ENCODE measurements around the gene RAB9A.

Gene RAB9A

DNA sequence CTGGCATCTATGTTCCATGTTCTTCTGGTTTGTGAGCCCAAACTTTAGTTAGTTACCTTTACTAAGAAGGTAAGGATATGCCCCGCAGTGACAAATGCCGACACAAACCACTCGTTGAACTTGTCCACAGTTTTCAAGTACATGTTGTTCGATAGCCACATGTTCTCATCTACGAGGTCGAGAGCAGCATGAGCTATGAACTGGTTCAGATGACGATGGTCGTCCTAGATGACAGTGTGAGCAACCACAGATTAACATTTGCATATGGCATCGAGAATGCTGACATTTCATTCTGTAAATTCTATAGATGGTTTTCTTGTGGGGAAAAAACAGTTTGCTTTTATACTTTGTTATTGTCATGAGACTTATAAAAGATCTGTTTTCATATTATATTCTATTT lies 27.5 kb downstream of the RAB9A start:
- no peaks in the 10 kb centered on the region for H4K20me1 ChIP-seq (ENCODE audit: insufficient read depth, low read length)

GRCh38 chrX:13716905-13717304 lies 28.0 kb downstream of the RAB9A start:
- Histone ChIP-seq H3F3A (ENCODE audit: insufficient read depth, low read length) (no peaks in the 10 kb centered on the region), H3K27me3 (ENCODE audit: insufficient read depth, low read length) (no peaks in the 10 kb centered on the region), H3K9me2 (ENCODE audit: low read depth, low read length) (no peaks in the 10 kb centered on the region), H3K27ac (ENCODE audit: low read depth, low read length, poor library complexity, severe bottlenecking) (no peak overlapping the region), H3K9ac (ENCODE audit: low read length) (no peak overlapping the region), H4K20me1 (ENCODE audit: insufficient read depth, low read length) (no peaks in the 10 kb centered on the region), H3K4me2 (ENCODE audit: low read length) (no peak overlapping the region), H3K79me2 (ENCODE audit: insufficient read depth, low read length) (peaks cover 5% of the 10 kb centered on the region; the same call in 1 of the 2 replicates), H3K36me3 (ENCODE audit: insufficient read depth, low read length) (peaks cover 76% of the 10 kb centered on the region), H3K9me3 (ENCODE audit: low read length) (no peaks in the 10 kb centered on the region), H2AFZ (ENCODE audit: low read length) (no peak overlapping the region), H3K4me3 (ENCODE audit: low read depth, low read length, poor library complexity, severe bottlenecking) (no peak overlapping the region), H3K4me1 (ENCODE audit: insufficient read depth, low read length, severe bottlenecking) (peaks cover 8% of the 10 kb centered on the region)
- TF ChIP-seq EZH2 (IDR thresholded peaks at IDR 0.05; ENCODE audit: borderline replicate concordance, low read length) (no peak), CTCF (IDR thresholded peaks at IDR 0.05; ENCODE audit: low read length) (no peak)

More for the DNA sequence above, 27.5 kb downstream of the RAB9A start:
- Histone ChIP-seq H3K4me1 (ENCODE audit: insufficient read depth, low read length, severe bottlenecking) (peaks cover 4% of the 10 kb centered on the region), H3F3A (ENCODE audit: insufficient read depth, low read length) (no peaks in the 10 kb centered on the region), H3K4me2 (ENCODE audit: low read length) (no peak overlapping the region), H3K79me2 (ENCODE audit: insufficient read depth, low read length) (peaks cover 4% of the 10 kb centered on the region; the same call in 1 of the 2 replicates), H3K9me2 (ENCODE audit: low read depth, low read length) (no peaks in the 10 kb centered on the region), H3K9ac (ENCODE audit: low read length) (no peak overlapping the region), H2AFZ (ENCODE audit: low read length) (no peak overlapping the region), H3K27ac (ENCODE audit: low read depth, low read length, poor library complexity, severe bottlenecking) (no peak overlapping the region), H3K27me3 (ENCODE audit: insufficient read depth, low read length) (no peaks in the 10 kb centered on the region), H3K4me3 (ENCODE audit: low read depth, low read length, poor library complexity, severe bottlenecking) (no peak overlapping the region), H3K36me3 (ENCODE audit: insufficient read depth, low read length) (peaks cover 81% of the 10 kb centered on the region), H3K9me3 (ENCODE audit: low read length) (no peaks in the 10 kb centered on the region)
- TF ChIP-seq EZH2 (IDR thresholded peaks at IDR 0.05; ENCODE audit: borderline replicate concordance, low read length), result no peak
- no peak for TF ChIP-seq CTCF (IDR thresholded peaks at IDR 0.05; ENCODE audit: low read length)

DNA sequence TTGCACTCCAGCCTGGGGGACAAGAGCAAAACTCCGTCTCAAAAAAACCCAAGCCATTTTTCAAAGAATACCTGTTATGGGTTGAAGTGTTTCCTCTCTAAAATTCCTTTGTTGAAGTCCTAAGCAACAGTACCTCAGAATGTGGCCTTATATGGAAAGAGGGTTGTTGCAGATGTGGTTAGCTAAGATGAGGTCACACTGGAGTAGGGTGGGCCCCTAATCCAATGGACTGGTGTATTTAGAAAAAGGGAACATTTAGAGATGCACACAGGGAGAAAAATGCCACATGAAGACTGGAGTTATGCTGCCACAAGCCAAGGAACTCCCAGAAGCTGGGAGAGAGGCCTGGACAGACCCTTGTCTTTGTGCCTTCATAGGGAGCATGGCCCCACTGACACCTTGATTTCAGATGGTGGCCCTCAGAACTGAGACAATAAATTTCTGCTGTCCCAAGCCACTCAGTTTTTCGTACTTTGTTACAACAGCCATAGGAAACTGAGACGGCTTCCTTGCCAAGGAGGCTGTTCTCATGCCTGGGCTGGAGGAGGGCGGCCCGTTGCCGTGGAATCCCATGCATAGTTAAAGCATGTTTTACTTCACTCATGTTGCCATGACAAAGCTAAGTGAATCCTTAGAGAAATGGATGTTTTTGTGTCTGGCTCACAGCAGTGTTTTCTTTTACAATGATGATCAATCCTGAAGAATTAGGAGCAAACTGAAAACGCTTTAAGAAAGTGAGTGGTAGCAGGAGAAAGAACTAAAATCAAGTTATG lies 29.0 kb downstream of the RAB9A start:
- Histone ChIP-seq H3K4me1 (ENCODE audit: insufficient read depth, low read length, severe bottlenecking) (peaks cover 17% of the 10 kb centered on the region), H3K79me2 (ENCODE audit: insufficient read depth, low read length) (peaks cover 5% of the 10 kb centered on the region; the same call in 1 of the 2 replicates), H3F3A (ENCODE audit: insufficient read depth, low read length) (no peaks in the 10 kb centered on the region), H3K27me3 (ENCODE audit: insufficient read depth, low read length) (no peaks in the 10 kb centered on the region), H4K20me1 (ENCODE audit: insufficient read depth, low read length) (no peaks in the 10 kb centered on the region), H3K4me2 (ENCODE audit: low read length) (no peak overlapping the region), H3K36me3 (ENCODE audit: insufficient read depth, low read length) (peaks cover 67% of the 10 kb centered on the region), H3K27ac (ENCODE audit: low read depth, low read length, poor library complexity, severe bottlenecking) (no peak overlapping the region), H3K9ac (ENCODE audit: low read length) (no peak overlapping the region), H3K9me2 (ENCODE audit: low read depth, low read length) (no peaks in the 10 kb centered on the region), H3K9me3 (ENCODE audit: low read length) (no peaks in the 10 kb centered on the region), H2AFZ (ENCODE audit: low read length) (no peak overlapping the region), H3K4me3 (ENCODE audit: low read depth, low read length, poor library complexity, severe bottlenecking) (no peak overlapping the region)
- no peak for TF ChIP-seq CTCF (IDR thresholded peaks at IDR 0.05; ENCODE audit: low read length)
- no peak for TF ChIP-seq EZH2 (IDR thresholded peaks at IDR 0.05; ENCODE audit: borderline replicate concordance, low read length)

Data from OCI-LY1 (cell line).